NOMO-1 treated with dmso at 0.1 percent for 144 hours (cell line): Measurements from ENCODE around the gene CACNG7.

Source experiments
- DNase-seq: peaks from one replicate; lab custom pipeline; 2025; ENCODE audit not compliant: unreplicated experiment; lab: John Stamatoyannopoulos, UW

Gene CACNG7

GRCh38 chr19:53981376-53981951 lies 72.4 kb downstream of the CACNG7 start:
- DNase-seq: no peak

GRCh38 chr19:53982001-53982451 lies 72.9 kb downstream of the CACNG7 start:
- DNase-seq: no peak

DNA sequence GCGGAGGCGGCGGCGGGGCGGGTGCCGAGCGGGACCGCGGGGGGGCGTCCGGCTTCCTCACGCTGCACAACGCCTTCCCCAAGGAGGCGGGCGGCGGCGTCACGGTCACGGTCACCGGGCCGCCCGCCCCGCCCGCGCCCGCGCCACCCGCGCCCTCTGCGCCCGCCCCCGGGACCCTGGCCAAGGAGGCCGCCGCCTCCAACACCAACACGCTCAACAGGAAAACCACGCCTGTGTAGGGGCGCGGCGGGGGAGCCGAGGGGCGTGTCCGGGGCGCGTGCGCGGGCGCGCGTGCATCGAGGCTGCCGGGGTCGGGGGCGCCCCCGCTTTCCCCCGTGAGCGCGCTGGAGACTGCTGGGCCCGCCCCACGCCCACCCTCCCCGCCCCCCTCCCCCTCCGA lies 73.5 kb downstream of the CACNG7 start:
- DNase-seq: no peak

DNA sequence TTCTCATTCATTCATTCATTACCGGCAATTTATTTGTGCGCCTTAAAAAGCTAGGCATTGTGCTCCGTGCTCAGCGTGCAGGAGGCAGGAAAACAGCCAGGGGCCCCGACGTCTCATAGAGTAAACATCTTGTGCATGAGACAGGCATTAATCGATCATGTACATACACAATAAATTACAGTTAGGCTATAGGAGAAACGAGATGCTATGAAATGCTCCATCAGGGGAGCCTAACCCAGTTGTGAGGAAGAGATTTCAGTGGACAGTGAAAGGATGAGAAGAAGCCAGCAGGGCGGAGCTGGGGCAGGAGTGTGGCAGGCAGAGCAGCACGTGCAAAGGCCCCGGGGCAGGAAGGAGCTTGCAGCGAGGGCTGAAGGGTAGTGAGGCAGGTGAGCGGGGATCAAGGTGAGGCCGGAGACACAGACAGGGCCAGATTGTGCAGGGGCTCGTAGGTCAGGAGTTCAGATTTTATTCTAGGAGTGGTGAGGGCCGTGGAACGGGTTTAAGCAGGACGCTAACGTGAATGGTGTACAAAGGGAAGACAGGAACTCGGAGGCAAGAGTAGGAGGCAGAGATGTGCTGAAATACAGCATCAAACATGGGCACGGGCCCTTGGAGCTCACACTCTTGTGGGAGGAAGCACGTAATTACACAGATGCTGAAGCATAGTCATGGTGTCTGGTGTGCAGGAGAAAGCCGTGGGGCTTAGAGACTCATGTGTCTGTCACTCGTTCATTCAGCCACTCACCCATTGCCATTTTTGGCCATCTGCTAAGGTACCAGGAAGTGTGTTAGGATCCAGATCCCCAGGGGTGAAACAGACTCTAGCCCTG lies 74.6 kb downstream of the CACNG7 start:
- no peak for DNase-seq

- DNase-seq: no peak
Observed at GRCh38 chr19:53985863-53986262, 76.8 kb downstream of the CACNG7 start.

- DNase-seq: no peak
Observed at GRCh38 chr19:53988981-53989380, 79.9 kb downstream of the CACNG7 start.

- DNase-seq: no peak
Observed at GRCh38 chr19:53989600-53990533, 80.8 kb downstream of the CACNG7 start.

GRCh38 chr19:53991224-53992113 lies 82.4 kb downstream of the CACNG7 start, which contains the start of gene CACNG6:
TSS of gene CACNG6 (plus strand) at chr19:53991637. CDS start at chr19:53992878, 1,241 bp downstream.
- DNase-seq: no peak

DNA sequence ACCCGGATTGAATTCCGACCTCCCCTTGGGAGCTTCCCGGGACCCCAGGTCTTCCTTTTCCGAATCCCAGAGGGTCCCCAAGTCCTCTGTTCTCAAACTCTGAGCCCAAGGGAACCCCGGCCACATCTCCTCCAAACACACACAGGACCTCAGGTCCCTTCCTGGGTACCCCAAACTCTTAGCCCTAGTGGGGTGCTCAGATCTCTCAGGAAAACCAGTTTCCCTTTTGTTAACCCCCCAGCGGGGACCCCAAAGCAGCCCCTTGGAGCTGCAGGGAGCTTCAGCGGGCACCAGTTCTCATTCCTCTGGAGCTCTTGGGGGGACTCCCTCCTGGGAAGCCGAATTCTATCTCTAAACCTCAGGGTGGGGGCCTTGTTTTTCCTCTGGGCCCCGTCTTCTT lies 83.1 kb downstream of the CACNG7 start:
- DNase-seq: no peak

DNA sequence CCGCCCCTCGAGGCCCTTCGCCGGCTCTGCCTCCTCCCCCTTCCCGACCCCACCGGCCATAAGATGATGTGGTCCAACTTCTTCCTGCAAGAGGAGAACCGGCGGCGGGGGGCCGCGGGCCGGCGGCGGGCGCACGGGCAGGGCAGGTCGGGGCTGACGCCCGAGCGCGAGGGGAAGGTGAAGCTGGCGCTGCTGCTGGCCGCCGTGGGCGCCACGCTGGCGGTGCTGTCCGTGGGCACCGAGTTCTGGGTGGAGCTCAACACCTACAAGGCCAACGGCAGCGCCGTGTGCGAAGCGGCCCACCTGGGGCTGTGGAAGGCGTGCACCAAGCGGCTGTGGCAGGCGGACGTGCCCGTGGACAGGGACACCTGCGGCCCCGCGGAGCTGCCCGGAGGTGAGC lies 83.7 kb downstream of the CACNG7 start:
- no peak for DNase-seq

DNA sequence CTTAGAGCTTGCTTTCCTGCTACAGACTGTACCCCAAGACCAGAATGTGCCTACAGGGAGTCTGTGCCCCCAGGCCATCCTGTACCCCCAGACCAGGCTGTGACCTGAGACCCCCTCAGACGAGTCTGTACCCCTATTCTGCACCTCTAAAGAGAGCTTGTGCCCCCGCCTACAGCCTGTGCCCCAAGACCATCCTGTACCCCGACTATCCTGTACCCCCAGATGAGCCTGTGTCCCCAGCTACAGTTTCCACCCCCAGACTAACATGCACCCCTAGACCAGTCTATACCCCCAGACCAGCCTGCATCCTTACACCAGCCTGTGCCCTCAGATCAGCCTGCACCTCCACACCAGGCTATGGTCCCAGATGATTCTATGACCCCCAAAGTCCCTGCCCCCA lies 84.4 kb downstream of the CACNG7 start:
- DNase-seq: no peak
